ENCODE data around the gene RNF115. TPM values are rescaled to one million over a fixed set of nuclear protein-coding genes. Genes with fewer than 3 reads are reported as not detected.
"Not testable (repeated sequence)": the region's sequence is repeated elsewhere in the genome, so short reads cannot be mapped to it uniquely, and the experiment has no call there.

Gene RNF115
- total RNA-seq, 3 donors from 2014 or later: 12.6 to 13.5 (median 12.6) TPM

DNA sequence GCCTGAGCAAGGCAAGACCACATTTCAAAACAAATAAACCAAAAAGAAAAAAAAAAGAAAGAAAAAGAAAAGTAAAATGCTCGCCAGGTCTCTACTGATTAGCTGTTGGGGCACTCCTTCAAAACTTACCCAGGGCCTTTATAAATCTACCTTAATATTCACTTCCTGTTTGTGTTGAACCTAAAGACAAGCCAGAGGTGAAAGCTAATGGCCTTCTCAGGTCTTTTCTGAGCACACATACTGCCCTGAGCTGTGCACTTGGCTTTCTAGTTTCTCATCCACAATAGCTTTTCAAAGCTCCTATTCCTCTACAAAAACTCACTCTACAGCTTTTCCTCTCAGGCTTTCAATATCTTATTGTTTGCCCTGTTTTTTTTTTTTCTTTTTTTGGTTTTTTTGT is 50.5 kb downstream of the RNF115 start:
- Mint-ChIP-seq H3K4me1 (ENCODE audit: low read depth) (peaks cover 5% of the 10 kb centered on the region), H3K27me3 (ENCODE audit: low read depth) (no peaks in the 10 kb centered on the region), H3K4me3 (no peak overlapping the region), H3K9me3 (no peaks in the 10 kb centered on the region), H3K36me3 (ENCODE audit: insufficient read depth) (peaks cover 26% of the 10 kb centered on the region)
- DNase-seq: no peak
- ATAC-seq: no peak

GRCh38 chr1:145771056-145771455 is 52.8 kb downstream of the RNF115 start:
- ATAC-seq: no peak
- Mint-ChIP-seq H3K9me3 (no peaks in the 10 kb centered on the region), H3K4me1 (ENCODE audit: low read depth) (peaks cover 5% of the 10 kb centered on the region), H3K36me3 (ENCODE audit: insufficient read depth) (peaks cover 30% of the 10 kb centered on the region), H3K27me3 (ENCODE audit: low read depth) (no peaks in the 10 kb centered on the region), H3K4me3 (no peak overlapping the region)
- DNase-seq: no peak

DNA sequence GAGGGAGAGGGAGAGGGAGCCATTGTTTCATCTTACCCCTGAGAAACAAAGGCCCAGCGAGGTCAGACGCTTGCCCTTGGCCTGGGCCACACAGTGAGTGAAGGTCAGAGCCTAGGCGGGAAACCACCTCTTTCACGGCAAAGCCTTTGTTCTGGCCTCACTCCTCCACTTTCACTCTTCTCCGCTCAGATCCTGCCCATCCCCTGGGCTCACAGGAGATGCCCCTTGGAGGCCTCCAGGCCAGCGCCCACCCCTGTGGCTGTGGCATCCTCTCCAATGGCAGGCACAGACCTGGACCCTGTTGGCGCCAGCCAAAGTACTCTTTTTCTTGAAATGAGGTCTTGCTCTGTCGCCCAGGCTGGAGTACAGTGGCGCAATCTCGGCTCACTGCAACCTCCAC is 55.9 kb downstream of the RNF115 start:
- H3K27me3 Mint-ChIP-seq (ENCODE audit: low read depth); H3K4me1 Mint-ChIP-seq (ENCODE audit: low read depth); DNase-seq; H3K4me3 Mint-ChIP-seq; H3K9me3 Mint-ChIP-seq; ATAC-seq: not testable (repeated sequence)
- peaks cover 34% of the 10 kb centered on the region for H3K36me3 Mint-ChIP-seq (ENCODE audit: insufficient read depth)

GRCh38 chr1:145766926-145767325 is 57.0 kb downstream of the RNF115 start:
- H3K36me3 Mint-ChIP-seq (ENCODE audit: insufficient read depth): peaks cover 34% of the 10 kb centered on the region
- H3K27me3 Mint-ChIP-seq (ENCODE audit: low read depth); H3K4me1 Mint-ChIP-seq (ENCODE audit: low read depth); ATAC-seq; H3K9me3 Mint-ChIP-seq; H3K4me3 Mint-ChIP-seq; DNase-seq: not testable (repeated sequence)

- DNase-seq; H3K4me1 Mint-ChIP-seq (ENCODE audit: low read depth); H3K9me3 Mint-ChIP-seq; H3K27me3 Mint-ChIP-seq (ENCODE audit: low read depth); H3K4me3 Mint-ChIP-seq; ATAC-seq: not testable (repeated sequence)
- H3K36me3 Mint-ChIP-seq (ENCODE audit: insufficient read depth): peaks cover 31% of the 10 kb centered on the region
These were observed 58.1 kb downstream of the RNF115 start for GRCh38 chr1:145765585-145766360.

DNA sequence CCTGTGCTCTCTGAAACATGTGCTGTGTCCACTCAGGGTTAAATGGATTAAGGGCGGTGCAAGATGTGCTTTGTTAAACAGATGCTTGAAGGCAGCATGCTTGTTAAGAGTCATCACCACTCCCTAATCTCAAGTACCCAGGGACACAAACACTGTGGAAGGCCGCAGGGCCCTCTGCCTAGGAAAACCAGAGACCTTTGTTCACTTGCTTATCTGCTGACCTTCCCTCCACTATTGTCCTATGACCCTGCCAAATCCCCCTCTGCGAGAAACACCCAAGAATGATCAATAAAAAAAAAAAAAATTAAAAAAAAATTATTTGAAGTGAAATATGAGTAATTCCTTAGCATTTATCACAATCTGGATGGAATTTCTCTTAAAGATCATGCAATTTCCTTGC is 58.8 kb downstream of the RNF115 start:
- peaks cover 36% of the 10 kb centered on the region for H3K36me3 Mint-ChIP-seq (ENCODE audit: insufficient read depth)
- not testable (repeated sequence) for H3K27me3 Mint-ChIP-seq (ENCODE audit: low read depth); DNase-seq; H3K4me3 Mint-ChIP-seq; H3K4me1 Mint-ChIP-seq (ENCODE audit: low read depth); H3K9me3 Mint-ChIP-seq; ATAC-seq

DNA sequence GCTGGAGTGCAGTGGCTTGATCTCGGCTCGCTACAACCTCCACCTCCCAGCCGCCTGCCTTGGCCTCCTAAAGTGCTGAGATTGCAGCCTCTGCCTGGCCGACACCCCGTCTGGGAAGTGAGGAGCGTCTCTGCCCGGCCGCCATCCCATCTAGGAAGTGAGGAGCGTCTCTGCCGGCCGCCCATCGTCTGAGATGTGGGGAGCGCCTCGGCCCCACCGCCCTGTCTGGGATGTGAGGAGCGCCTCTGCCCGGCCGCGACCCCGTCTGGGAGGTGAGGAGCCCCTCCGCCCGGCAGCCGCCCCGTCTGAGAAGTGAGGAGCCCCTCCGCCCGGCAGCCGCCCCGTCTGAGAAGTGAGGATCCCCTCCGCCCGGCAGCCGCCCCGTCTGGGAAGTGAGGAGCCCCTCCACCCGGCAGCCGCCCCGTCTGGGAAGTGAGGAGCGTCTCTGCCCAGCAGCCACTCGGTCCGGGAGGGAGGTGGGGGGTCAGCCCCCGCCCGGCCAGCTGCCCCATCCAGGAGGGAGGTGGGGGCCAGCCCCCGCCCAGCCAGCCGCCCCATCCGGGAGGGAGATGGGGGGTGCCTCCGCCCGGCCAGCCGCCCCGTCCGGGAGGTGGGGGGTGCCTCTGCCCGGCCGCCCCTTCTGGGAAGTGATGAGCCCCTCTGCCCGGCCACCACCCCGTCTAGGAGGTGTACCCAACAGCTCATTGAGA is 59.5 kb downstream of the RNF115 start:
- H3K4me1 Mint-ChIP-seq (ENCODE audit: low read depth); DNase-seq; H3K4me3 Mint-ChIP-seq; ATAC-seq; H3K27me3 Mint-ChIP-seq (ENCODE audit: low read depth); H3K9me3 Mint-ChIP-seq: not testable (repeated sequence)
- H3K36me3 Mint-ChIP-seq (ENCODE audit: insufficient read depth): peaks cover 41% of the 10 kb centered on the region

GRCh38 chr1:145762001-145762400 is 61.9 kb downstream of the RNF115 start:
- H3K9me3 Mint-ChIP-seq; DNase-seq; H3K4me3 Mint-ChIP-seq; H3K27me3 Mint-ChIP-seq (ENCODE audit: low read depth); ATAC-seq; H3K4me1 Mint-ChIP-seq (ENCODE audit: low read depth): not testable (repeated sequence)
- peaks cover 46% of the 10 kb centered on the region for H3K36me3 Mint-ChIP-seq (ENCODE audit: insufficient read depth)

GRCh38 chr1:145761498-145761897 is 62.4 kb downstream of the RNF115 start:
- ATAC-seq; H3K4me3 Mint-ChIP-seq; H3K9me3 Mint-ChIP-seq; DNase-seq; H3K27me3 Mint-ChIP-seq (ENCODE audit: low read depth); H3K4me1 Mint-ChIP-seq (ENCODE audit: low read depth): not testable (repeated sequence)
- peaks cover 46% of the 10 kb centered on the region for H3K36me3 Mint-ChIP-seq (ENCODE audit: insufficient read depth)

DNA sequence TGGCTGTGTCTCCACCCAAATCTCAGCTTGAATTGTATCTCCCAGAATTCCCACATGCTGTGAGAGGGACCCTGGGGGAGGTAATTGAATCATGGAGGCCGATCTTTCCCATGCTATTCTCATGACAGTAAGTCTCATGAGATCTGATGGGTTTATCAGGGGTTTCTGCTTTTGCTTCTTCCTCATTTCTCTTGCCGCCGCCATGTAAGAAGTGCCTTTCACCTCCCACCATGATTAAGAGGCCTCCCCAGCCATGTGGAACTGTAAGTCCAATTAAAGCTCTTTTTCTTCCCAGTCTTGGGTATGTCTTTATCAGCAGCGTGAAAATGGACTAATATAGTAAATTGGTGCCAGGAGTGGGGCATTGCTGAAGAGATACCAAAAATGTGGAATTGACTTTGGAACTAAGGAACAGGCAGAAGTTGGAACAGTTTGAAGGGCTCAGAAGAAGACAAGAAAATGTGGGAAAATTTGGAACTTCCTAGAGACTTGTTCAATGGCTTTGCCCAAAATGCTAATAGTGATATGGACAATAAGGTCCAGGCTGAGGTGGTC is 63.4 kb downstream of the RNF115 start:
- ATAC-seq, DNase-seq: not testable (repeated sequence)

GRCh38 chr1:145759721-145760120 is 64.2 kb downstream of the RNF115 start:
- Mint-ChIP-seq H3K4me3 (no peak overlapping the region), H3K36me3 (ENCODE audit: insufficient read depth) (peaks cover 47% of the 10 kb centered on the region), H3K9me3 (no peaks in the 10 kb centered on the region)

More for the DNA sequence above, 63.4 kb downstream of the RNF115 start:
- not testable (repeated sequence) for H3K27me3 Mint-ChIP-seq (ENCODE audit: low read depth); H3K4me3 Mint-ChIP-seq; H3K4me1 Mint-ChIP-seq (ENCODE audit: low read depth); H3K9me3 Mint-ChIP-seq
- H3K36me3 Mint-ChIP-seq (ENCODE audit: insufficient read depth): peaks cover 46% of the 10 kb centered on the region

DNA sequence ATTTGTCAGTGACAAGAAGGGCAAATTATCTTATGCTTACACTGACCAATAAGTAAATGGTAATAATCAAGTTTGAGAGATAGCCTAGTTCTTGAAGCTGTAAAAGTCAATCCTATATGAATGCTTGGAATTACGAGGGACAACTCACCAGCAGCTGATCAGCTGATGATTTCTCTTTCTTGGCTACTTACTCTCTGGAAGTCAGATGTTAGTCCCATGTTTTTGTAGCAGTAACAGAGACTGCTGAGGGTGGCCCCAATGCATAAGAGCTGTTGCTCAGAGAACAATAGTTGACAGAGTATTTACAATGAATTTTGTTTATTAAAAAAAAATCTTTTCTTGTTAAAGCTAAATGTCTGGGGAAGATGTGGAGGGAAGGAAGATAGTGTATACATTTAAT is 65.3 kb downstream of the RNF115 start:
- no peak overlapping the region for H3K4me3 Mint-ChIP-seq
- no peak for DNase-seq
- H3K4me1 Mint-ChIP-seq (ENCODE audit: low read depth): no peaks in the 10 kb centered on the region
- no peak for ATAC-seq
- H3K9me3 Mint-ChIP-seq: no peaks in the 10 kb centered on the region
- H3K36me3 Mint-ChIP-seq (ENCODE audit: insufficient read depth): peaks cover 47% of the 10 kb centered on the region
- no peaks in the 10 kb centered on the region for H3K27me3 Mint-ChIP-seq (ENCODE audit: low read depth)

More at GRCh38 chr1:145759721-145760120, 64.2 kb downstream of the RNF115 start:
- ATAC-seq (no peak), DNase-seq (no peak)
- Mint-ChIP-seq H3K27me3 (ENCODE audit: low read depth) (no peaks in the 10 kb centered on the region), H3K4me1 (ENCODE audit: low read depth) (no peaks in the 10 kb centered on the region)

- Mint-ChIP-seq H3K4me1 (ENCODE audit: low read depth) (no peaks in the 10 kb centered on the region), H3K36me3 (ENCODE audit: insufficient read depth) (peaks cover 47% of the 10 kb centered on the region)
- no peak for ATAC-seq
These were observed 65.8 kb downstream of the RNF115 start for GRCh38 chr1:145758116-145758515.

GRCh38 chr1:145757420-145757819 is 66.5 kb downstream of the RNF115 start:
- Mint-ChIP-seq H3K4me3 (no peak overlapping the region), H3K9me3 (no peaks in the 10 kb centered on the region), H3K36me3 (ENCODE audit: insufficient read depth) (peaks cover 47% of the 10 kb centered on the region), H3K27me3 (ENCODE audit: low read depth) (no peaks in the 10 kb centered on the region), H3K4me1 (ENCODE audit: low read depth) (no peaks in the 10 kb centered on the region)
- ATAC-seq (no peak), DNase-seq (no peak)

More at GRCh38 chr1:145758116-145758515, 65.8 kb downstream of the RNF115 start:
- Mint-ChIP-seq H3K9me3 (no peaks in the 10 kb centered on the region), H3K4me3 (no peak overlapping the region), H3K27me3 (ENCODE audit: low read depth) (no peaks in the 10 kb centered on the region)
- no peak for DNase-seq
